ENCODE results near the gene LYPD6B. TPM values are rescaled to one million over a fixed set of nuclear protein-coding genes. Genes with fewer than 3 reads are reported as not detected.

LYPD6B gene
- total and polyA plus RNA-seq, 9 donors: 0.17 to 17.0 (median 1.2) TPM; not detected in 2

GRCh38 chr2:149059822-149060221 is 21.3 kb downstream of the LYPD6B start:
- Histone ChIP-seq H3K27me3 (no peaks in the 10 kb centered on the region), H3K36me3 (no peaks in the 10 kb centered on the region), H3K4me1 (ENCODE audit: insufficient read depth) (no peaks in the 10 kb centered on the region), H3K9me3 (no peaks in the 10 kb centered on the region), H3K27ac (no peak overlapping the region), H3K4me3 (no peak overlapping the region)
- no peak for TF ChIP-seq EP300 (IDR thresholded peaks at IDR 0.05)
- TF ChIP-seq POLR2A (IDR thresholded peaks at IDR 0.05): no peak
- TF ChIP-seq, protein P1, sequence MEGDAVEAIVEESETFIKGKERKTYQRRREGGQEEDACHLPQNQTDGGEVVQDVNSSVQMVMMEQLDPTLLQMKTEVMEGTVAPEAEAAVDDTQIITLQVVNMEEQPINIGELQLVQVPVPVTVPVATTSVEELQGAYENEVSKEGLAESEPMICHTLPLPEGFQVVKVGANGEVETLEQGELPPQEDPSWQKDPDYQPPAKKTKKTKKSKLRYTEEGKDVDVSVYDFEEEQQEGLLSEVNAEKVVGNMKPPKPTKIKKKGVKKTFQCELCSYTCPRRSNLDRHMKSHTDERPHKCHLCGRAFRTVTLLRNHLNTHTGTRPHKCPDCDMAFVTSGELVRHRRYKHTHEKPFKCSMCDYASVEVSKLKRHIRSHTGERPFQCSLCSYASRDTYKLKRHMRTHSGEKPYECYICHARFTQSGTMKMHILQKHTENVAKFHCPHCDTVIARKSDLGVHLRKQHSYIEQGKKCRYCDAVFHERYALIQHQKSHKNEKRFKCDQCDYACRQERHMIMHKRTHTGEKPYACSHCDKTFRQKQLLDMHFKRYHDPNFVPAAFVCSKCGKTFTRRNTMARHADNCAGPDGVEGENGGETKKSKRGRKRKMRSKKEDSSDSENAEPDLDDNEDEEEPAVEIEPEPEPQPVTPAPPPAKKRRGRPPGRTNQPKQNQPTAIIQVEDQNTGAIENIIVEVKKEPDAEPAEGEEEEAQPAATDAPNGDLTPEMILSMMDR (IDR thresholded peaks at IDR 0.05): no peak
- WGBS, 3 donors: 75 to 77% (median 75%) methylated on average over 1 of the region's 1 CpG
- DNase-seq: no peak
- intact Hi-C loops (cut with DNase I): no loop called here

GRCh38 chr2:149061133-149061745 is 22.7 kb downstream of the LYPD6B start:
- no peaks in the 10 kb centered on the region for H3K36me3 ChIP-seq
- no peaks in the 10 kb centered on the region for H3K9me3 ChIP-seq
- WGBS, 3 donors: 65 to 70% (median 70%) methylated on average over 2 of the region's 2 CpGs
- no peak for DNase-seq
- no peak for TF ChIP-seq EP300 (IDR thresholded peaks at IDR 0.05)
- TF ChIP-seq, protein P1 (IDR thresholded peaks at IDR 0.05): no peak
- no peak for TF ChIP-seq POLR2A (IDR thresholded peaks at IDR 0.05)
- no peaks in the 10 kb centered on the region for H3K4me1 ChIP-seq (ENCODE audit: insufficient read depth)
- H3K27ac ChIP-seq: no peak overlapping the region
- no peaks in the 10 kb centered on the region for H3K27me3 ChIP-seq
- intact Hi-C loops (cut with DNase I): no loop called here
- no peak overlapping the region for H3K4me3 ChIP-seq

DNA sequence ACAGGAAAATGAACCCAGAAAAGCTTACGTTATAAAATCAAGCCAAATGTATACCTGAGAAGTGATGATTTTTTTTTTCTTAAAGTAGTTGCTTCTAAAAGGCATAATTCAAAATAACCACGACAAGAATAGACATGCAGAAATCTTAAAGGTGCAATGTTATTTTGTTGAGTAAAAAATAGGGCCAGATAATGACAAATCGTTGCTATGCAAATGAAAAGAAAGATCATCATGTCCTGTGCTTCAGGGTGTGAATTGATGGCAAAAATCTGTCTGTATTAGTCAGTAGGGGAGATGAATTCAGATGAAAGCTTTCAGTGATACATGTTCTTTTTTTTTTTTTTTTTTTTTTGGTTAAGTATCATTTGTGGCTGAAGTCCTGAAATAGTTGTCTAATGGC is 24.0 kb downstream of the LYPD6B start:
- intact Hi-C loops (cut with DNase I): no loop called here
- Histone ChIP-seq H3K9me3 (no peaks in the 10 kb centered on the region), H3K27ac (no peak overlapping the region), H3K4me1 (ENCODE audit: insufficient read depth) (no peaks in the 10 kb centered on the region), H3K36me3 (no peaks in the 10 kb centered on the region), H3K4me3 (no peak overlapping the region), H3K27me3 (no peaks in the 10 kb centered on the region)
- WGBS, 3 donors: 70 to 82% (median 72%) methylated on average over 3 of the region's 3 CpGs
- no peak for DNase-seq
- TF ChIP-seq EP300 (IDR thresholded peaks at IDR 0.05): no peak
- no peak for TF ChIP-seq POLR2A (IDR thresholded peaks at IDR 0.05)
- TF ChIP-seq, protein P1 (IDR thresholded peaks at IDR 0.05): no peak

- intact Hi-C loops (cut with DNase I): no loop called here
- H3K27me3 ChIP-seq: no peaks in the 10 kb centered on the region
- TF ChIP-seq EP300 (IDR thresholded peaks at IDR 0.05) (no peak), POLR2A (IDR thresholded peaks at IDR 0.05) (no peak)
- TF ChIP-seq, protein P1 (IDR thresholded peaks at IDR 0.05): no peak
- WGBS, 3 donors: 87 to 91% (median 88%) methylated on average over 4 of the region's 4 CpGs
- no peak for DNase-seq
- H3K4me3 ChIP-seq: no peak overlapping the region
- no peaks in the 10 kb centered on the region for H3K36me3 ChIP-seq
- no peaks in the 10 kb centered on the region for H3K9me3 ChIP-seq
- H3K27ac ChIP-seq: no peak overlapping the region
- H3K4me1 ChIP-seq (ENCODE audit: insufficient read depth): no peaks in the 10 kb centered on the region
Observed at GRCh38 chr2:149063177-149063576, 24.7 kb downstream of the LYPD6B start.

Data from ovary (tissue), 9 donors.